GM18508 (cell line): Measurements from ENCODE around the gene USP3.

ENCODE experiments used
- ATAC-seq: cut with Tn5 transposase; IDR thresholded peaks from one replicate; pipeline ENCODE4 v1.9.1; 2021; ENCODE audit warnings: moderate number of reproducible peaks; ENCODE audit not compliant: insufficient read depth, unreplicated experiment

Gene USP3

DNA sequence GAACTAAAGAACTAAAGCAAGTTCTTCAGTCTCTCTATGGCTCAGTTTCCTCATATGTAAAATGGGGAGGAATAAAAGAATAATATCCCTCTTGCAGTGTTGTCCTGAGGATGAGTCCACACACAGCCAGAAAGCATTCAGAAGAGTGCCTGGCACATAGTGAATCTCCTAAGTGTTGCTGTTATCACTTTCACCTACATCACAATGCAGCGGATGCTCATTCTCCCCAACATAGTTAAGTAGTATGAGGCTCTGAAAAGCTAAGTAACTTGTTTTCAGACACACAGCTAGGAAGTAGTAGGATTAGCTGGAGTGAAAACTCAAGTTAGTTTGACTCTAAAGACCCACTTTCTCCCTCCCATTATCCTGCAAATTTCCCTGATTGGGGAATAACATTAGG lies 9.1 kb upstream of the USP3 start:
- ATAC-seq = no peak

DNA sequence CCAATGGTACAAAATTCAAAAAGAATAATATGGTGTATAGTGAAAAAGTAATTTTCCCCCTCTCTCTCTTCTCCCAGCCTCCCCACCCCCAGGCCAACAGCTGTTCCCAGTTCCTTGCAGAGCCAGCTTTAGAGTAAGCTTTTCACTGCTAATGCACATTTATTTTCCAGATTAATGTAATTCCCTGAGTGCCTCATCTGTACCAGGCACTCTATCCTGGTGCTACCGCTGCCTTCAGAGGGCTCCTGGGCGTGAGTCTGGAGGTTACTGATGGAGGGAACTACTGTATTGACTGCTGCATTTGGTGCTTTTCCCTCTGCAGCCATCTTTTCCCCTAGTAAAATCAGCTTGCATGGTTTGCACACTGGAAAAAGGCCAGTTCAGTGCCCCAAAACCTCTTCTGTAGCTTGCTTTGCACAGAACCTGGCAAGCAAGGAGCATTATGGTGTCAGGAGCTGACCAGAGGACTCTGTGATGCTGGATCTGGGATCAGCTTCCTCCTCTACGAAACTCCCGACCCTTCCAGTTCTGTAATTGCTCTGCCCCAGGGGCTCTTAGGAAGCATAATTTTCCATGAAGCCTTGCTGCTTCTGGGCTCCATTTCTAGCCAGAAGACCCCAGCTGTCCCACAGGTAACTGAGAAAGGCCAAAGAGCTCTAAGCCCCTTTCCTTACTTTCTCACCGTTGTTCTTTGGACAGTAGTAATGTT lies 8.5 kb upstream of the USP3 start:
- ATAC-seq = no peak

DNA sequence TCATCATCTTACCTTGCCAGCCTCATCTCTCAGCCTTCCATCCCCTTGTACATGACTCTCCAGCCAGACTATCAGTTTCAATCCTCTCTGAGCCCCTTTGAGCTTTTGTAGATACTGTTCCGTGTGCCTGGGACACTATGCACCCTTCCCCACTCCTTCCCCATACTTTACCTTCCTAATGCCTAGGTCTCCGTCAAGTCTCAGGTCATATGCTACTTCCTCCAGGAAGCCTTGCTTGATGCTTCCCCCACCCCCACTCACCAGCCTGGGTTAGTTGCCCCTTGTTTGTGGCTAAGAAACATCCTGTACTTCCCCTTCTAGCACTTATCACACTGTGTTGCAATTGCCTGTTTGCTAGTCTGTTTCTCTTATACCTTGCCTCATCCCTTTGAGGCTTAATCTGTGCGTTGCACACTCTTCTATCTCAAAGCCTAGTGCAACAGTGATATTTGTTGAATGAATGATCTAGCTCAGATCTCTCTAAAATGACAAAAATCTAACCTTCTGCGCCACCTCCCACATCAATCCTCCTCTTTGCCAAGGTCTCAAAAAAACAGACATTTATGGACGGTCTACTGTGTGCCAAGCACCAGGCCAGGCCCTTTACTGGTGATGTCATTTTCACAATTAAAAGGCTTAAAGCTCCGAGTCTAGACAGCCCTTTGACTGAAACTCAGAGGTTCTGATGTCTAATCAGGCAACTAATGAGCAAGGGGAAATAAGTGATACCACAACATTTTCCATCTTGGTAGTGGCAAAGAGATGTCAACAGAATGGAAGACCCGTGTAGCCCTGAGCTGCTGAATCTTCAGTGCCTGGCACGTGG lies 6.5 kb upstream of the USP3 start:
- ATAC-seq = no peak

DNA sequence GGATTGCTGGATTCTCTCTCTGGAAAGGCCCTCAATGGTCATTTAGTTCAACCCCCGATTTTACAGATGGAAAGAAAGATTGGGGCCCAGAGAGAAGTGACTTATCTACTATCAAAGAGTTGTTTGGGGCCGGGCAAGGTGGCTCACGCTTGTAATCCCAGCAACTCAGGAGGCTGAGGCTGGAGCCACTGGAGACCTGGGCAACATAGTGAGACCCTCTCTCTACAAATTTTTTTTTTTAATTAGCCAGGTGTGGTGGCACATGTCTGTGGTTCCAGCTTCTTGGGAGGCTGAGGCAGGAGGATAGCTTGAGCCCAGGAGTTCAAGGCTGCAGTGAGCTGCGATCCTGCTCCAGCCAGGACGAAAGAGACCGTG lies 5.2 kb upstream of the USP3 start:
- ATAC-seq = no peak

DNA sequence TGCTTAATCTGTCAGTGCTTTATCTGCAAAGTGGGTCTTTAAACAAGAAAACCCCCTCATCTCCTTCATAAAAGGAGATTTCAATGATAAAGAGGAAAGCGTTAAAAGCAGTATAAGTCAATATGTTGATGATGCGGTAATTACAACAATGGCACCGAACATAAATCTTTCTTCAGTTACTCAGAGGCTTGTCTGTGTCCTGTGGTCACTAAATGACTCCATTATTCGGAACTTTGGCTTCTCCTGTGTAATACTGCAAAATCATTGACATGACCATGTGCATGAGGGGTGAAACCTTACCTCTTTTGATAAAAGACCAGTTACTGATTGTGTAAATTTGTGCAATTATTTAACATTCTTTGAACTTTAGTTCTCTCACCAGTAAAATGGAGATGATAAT lies 4.8 kb upstream of the USP3 start:
- no peak for ATAC-seq

DNA sequence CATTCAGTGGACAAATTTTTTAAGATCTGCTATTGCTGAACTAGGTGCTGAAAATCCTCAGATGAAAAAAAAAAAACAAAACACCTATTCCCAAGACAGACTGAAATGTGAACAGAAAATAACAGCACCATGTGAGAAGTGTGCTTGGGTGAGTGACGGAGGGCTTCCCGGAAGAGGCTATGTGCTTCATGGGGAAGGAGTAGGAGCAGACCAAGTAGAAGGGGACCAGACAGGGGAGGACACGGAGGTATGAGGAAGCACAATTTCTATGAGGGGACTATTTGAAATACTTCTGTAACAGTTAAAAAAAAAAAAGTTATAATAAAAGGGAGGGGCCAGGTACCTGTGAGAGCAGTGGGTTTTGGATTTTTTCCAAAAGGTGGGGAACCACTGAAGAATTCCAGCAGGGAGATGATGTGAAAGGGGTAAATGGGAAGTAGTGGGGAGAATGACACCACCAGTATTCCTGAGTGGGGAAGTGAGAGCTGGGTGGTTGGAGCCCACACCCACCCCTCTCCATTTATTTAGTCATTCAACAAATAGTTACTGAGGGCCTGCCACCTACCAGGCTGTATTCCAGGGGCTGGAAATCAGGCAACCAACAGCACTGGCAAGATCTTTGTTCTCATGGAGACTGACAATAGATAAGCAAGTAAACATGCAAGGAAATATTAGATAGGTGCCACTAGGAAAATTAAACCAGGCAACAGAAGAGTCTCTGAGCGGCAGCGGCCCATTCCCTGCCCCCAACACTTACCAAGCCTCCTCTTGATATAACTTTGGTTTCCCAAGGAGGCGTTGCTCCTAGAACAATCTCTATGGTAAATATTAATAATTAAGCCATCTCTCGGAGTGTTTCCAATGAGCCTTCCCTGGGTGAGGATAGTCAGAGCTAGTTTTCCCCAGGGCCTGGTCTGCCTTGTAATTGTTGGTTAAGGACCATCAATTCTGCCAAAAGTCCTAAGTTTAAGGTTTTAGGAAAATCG lies 3.8 kb upstream of the USP3 start:
- ATAC-seq = no peak

DNA sequence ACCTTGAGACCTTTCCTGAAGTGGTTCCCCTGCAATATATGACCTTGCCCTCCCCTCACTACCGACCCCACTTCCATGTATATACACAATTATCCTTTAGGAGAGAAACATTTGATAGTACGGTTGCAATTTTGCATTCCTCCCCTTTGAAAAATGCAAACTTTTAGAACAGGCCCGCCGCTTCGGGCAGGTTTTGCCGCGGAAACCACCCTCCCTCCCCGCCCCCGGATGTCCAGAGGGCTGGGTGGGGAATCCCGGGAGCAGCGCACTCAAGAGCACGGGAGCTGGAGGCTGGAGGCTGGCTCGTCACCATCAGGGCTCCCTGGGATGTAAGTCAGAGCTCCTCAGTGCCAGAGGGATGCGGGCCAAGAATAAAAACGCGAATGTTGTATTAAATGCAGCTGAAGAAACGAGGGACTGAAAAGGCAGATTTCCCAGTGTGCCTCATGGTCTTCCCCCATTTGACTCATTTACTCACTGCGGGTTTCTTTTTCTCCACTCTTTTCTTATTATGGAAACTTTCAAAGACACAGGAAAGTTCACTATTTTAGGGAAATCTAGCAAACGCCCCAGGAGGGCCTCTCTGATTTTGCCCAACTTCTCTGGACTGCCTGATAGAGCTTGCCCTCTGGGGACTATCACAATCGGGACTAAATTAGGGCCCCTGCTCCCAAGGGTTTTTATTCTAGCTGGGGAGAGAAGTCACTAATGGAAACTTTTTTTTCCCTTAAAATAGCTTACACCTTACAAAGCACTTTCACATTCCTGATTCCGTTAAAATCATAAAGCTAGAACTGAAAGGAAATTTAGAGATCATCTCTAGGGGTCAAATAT lies 2.9 kb upstream of the USP3 start:
- no peak for ATAC-seq

DNA sequence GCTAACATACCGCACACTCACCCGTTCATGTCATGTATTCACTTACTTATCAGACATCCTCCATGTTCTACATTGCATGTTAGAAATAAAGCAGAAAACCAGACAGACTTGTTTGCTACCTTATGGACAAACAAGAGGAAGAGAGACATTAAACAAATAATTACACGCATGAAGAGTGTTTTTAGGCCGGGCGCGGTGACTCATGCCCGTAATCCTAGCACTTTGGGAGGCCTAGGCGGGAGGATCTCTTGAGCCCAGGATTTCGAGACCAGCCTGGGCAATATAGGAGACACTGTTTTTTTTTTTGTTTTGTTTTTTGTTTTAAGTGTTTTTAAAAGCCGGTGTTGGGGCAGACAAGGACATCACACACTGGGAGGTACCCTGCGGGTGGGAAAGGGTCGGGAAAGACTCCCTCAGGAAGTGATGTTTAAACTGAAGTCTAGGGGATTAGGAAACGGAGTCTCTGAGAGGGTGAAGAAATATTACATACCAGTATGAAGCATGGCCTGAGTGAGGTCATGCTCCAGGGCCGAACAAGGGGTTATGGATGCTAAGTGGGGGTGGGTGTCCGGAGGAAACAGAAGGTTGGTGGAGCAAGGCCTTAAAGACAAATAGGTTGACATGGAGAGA lies 2.1 kb upstream of the USP3 start:
- no peak for ATAC-seq

DNA sequence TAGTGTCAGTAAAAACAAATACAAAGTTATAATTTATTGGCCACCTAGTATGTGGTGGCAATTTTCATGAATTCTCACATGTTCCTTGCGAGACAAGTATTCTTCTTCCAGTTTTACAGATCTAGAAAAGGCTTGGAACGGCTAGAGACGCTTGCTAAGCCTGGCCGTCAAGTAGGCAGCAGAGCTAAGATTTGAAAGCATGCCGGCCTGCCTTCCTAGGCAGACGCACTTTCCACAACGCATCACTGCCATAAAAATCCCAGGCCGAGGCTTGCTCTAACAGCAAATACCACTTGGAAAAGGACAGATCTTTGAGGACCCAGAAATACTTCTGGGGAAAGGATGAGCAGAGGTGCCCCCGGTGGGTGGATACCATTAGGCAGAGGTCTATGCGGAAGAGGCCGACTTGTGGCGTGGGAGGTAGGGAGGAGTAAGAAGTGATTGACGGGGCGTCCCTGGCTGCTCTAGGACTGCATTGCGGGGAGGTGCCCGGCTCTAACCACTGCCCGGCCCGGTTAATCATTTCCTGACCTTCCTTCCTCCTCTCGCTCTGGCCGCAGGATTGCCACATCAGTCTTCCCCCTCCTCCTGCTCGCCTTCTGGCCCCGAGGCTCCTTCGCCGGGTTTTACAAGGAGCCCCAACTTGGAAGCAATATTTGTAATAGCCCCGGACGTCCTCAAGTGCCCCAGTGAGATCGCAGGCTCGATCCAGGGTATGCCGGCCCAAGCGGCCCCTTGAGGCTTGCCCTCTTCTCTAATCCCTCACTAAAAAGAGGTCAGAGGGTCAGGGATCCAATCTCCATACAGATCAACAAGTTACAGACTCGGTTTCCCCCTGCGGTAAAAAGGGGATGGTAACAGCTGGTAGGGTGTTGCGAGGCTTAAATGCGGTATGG lies 1.3 kb upstream of the USP3 start:
- peak; percentile 38 for ATAC-seq

DNA sequence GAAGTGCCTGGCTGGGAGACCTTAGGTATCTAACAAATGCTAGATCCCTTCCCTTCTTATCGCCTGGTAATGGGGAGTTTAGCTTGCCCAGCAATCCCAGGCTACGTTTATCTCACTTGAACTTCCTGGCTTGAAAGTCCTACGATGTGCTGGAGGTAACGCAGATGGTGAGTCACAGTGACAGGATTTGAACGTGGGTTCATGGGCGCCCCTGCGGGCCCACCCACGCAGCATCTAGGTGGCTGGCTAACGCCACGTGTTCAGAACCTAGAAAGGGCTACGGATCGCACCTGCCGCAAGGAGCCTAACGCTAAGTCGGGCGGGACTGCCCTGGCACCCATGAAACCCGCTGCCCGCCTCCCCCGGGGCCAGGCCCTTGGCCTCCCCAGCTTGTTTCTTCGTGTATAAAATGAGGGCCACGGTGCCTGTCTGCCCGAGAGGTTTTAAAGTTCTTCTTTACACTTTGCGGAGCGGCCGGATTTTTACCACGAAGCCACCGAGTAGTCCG lies 600 bp upstream of the USP3 start:
- ATAC-seq = no peak

DNA sequence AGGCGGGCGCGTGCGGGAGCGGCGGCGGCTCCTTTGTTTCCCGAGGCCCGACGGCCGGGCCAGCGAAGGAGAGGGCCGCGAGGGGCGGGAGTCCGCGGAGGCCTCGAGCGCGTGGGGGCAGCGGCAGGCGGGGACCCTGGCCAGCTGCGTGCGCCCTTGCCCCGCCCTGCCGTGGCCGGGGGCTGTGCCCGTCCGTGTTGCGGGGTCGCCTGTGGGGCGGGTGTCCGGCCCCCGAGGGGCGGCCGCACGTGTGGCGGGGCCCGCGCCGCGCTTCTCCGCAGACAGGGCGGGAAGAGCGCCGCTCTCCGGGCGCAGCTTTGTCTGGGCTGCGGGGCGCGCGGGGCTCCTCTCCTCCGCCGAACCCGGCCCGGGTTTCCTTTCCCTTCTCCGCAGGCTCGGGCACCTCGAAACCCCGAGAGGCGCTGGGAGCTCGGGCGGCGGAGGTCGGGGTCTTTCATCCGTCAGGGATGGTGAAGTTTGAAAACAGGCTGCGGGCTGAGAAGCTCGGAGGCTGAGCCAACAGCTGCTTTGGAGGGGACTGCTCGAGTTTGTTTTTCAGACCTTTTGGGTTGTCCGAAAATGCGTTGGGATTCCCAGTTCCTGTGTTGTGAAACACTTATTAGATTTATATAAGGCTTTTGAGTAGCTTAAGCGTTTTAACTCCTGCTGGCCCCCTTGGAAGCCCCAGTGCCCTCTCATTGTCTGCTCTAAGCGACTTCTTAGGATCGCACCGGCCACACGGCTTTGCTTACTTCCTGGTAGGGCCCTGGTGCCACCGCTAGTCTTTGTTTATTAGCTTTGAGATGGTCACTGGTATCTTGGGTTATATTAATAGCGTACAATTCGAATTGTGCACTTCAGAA lies 817 bp downstream of the USP3 start:
- no peak for ATAC-seq

DNA sequence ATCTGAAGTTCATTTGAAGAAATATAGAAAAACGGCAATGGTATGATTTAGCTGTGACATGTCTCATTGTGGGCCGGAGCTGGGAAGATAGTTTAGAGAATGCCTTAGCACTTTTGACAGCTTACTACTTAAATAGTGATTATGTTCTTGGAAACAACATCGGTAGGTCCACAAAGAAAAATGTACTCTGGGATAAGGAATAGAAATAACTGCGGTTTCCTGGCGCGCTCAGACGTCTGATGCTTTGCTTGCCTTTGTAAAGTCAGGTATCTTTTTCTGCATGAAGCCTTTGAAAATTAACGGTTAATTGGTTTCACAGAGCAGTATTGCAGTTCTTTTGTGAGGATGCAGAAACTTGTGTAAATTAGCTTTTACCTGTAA lies 1.4 kb downstream of the USP3 start:
- ATAC-seq = no peak

DNA sequence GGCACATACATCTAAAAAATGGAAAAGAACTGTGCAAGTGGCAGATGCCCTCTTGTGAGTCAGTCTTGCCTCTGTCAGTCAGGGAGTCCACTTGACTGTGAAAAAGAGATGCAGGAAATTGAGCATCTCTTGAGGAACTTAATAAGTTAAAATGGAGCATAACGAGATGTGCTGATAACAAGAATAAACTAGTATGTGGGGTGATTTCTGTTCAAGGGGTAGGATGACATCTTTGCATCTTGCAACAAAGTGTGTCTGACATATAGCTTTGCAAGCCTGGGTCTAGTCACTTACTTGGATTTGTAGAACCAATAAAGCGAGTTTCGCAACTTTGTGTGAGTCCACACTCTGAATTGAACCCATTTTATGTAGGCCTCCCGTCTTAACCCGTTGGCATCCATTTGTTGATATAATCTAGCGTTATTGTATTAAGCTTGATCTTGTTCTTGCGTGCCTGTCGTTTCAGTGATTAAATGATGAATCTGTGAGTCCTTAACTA lies 2.2 kb downstream of the USP3 start:
- no peak for ATAC-seq

DNA sequence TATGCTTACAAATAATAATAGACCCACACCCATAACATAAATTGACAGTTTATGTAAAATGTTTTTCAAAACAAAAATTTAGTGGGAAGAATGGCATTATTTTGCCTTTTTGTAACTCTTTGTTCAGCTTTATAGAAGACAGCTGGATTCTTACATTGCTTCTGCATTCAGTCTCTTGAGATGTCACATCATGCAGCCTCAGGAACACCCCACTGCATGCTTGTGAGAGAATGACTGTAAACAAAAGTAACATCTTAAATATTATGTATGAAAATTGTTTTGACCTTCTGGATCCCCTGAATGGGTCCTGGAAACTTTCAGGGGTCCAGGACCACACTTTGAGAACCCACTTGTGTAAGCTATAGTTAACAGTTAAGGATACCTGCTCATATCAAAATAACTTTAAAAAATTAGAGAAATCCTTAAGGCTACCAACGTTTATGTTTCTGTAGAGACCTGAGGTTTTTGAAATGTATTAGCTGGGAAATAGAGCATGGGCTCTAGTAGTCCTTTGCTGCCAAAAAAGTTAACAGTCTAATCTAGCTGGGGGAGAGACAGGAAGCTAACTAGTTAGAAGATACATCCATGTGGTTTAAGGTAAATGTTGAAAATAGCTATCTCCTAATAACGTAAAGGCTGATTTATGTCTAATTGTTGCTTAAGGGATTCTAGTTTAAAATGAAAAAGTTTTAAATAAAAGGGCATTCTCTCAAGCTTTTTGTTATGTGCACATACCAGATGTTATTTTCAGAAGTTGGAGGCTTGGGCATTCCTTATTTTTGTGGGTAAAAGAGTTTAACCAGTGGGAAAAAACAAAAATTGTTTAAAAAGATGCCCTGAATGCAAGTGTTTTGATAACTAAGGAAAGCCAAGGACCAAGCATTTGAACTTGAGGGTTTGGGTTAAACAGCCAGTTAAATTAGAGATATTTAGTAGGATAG lies 3.8 kb downstream of the USP3 start:
- ATAC-seq = no peak

DNA sequence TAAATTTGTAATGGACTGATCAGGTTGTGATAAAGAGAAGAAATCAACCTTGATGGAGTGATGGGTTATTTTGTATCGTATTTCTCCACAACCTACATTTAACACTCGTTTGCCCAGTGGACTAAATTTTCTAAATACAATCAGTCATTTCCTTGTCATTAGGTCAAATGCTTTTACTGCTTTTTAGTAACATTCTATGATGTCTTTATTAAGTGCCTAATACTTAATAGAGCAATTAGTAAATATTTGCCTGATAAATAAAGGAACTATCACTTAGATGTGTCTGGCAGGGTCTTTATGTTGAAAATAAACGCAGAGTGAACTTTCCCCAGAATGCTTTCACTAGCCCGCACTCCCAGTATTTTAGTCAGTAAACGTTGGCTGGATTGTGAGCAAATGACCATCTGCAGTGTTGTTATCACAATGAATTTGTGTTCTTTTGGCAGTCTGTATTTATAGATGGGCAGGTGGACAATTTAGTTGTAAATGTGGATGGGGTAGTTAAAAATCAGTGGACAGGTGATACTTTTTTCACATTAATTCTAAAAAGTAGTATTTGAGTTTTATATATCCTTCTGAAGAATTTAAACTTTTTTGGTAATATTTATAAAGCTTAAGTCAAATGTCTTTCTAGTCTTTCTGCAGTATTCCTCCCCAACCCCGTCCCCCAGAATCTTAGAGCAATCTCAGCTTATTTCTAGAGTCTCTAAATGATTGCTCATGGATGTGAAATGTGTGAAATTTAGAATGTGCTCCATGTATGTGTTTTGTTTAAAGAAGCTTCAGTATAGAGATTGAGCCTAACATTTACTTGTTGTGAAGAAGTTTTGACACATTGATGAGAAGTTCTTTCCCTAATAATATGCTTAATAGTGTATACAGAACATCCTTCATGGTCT lies 4.9 kb downstream of the USP3 start:
- no peak for ATAC-seq
